ENCODE results near the gene STX18.

STX18 gene

GRCh38 chr4:4412641-4413372, 129.0 kb downstream of the STX18 start:
- no peak overlapping the region for H3K4me2 ChIP-seq (ENCODE audit: low read length)

GRCh38 chr4:4411906-4412305, 129.9 kb downstream of the STX18 start:
- Histone ChIP-seq H3K9ac (ENCODE audit: low read depth, low read length) (no peak overlapping the region), H3K36me3 (ENCODE audit: insufficient read depth, low read length) (peaks cover 5% of the 10 kb centered on the region), H3K9me3 (replicated peaks; ENCODE audit: low read length) (no peaks in the 10 kb centered on the region), H3K27me3 (ENCODE audit: control insufficient read depth, insufficient read depth, low read length) (peaks cover 23% of the 10 kb centered on the region), H3K4me3 (ENCODE audit: low read length) (no peak overlapping the region), H3K4me1 (ENCODE audit: control insufficient read depth, insufficient read depth, low read length) (no peaks in the 10 kb centered on the region), H3K4me2 (ENCODE audit: low read length) (no peak overlapping the region)

More at GRCh38 chr4:4412641-4413372, 129.0 kb downstream of the STX18 start:
- Histone ChIP-seq H3K9me3 (replicated peaks; ENCODE audit: low read length) (no peaks in the 10 kb centered on the region), H3K4me1 (ENCODE audit: control insufficient read depth, insufficient read depth, low read length) (no peaks in the 10 kb centered on the region), H3K9ac (ENCODE audit: low read depth, low read length) (no peak overlapping the region), H3K27me3 (ENCODE audit: control insufficient read depth, insufficient read depth, low read length) (peaks cover 16% of the 10 kb centered on the region), H3K4me3 (ENCODE audit: low read length) (no peak overlapping the region), H3K36me3 (ENCODE audit: insufficient read depth, low read length) (peaks cover 5% of the 10 kb centered on the region)

- H3K4me1 ChIP-seq (ENCODE audit: control insufficient read depth, insufficient read depth, low read length): no peaks in the 10 kb centered on the region
- H3K4me2 ChIP-seq (ENCODE audit: low read length): no peak overlapping the region
- H3K9me3 ChIP-seq (replicated peaks; ENCODE audit: low read length): no peaks in the 10 kb centered on the region
- H3K4me3 ChIP-seq (ENCODE audit: low read length): no peak overlapping the region
- H3K36me3 ChIP-seq (ENCODE audit: insufficient read depth, low read length): no peaks in the 10 kb centered on the region
- peaks cover 30% of the 10 kb centered on the region for H3K27me3 ChIP-seq (ENCODE audit: control insufficient read depth, insufficient read depth, low read length)
- no peak overlapping the region for H3K9ac ChIP-seq (ENCODE audit: low read depth, low read length)
Measured at GRCh38 chr4:4410271-4410670, 131.6 kb downstream of the STX18 start.

GRCh38 chr4:4409416-4410115, 132.3 kb downstream of the STX18 start:
- H3K4me1 ChIP-seq (ENCODE audit: control insufficient read depth, insufficient read depth, low read length): no peaks in the 10 kb centered on the region
- no peak overlapping the region for H3K4me3 ChIP-seq (ENCODE audit: low read length)
- H3K9me3 ChIP-seq (replicated peaks; ENCODE audit: low read length): no peaks in the 10 kb centered on the region
- no peak overlapping the region for H3K9ac ChIP-seq (ENCODE audit: low read depth, low read length)
- no peak overlapping the region for H3K4me2 ChIP-seq (ENCODE audit: low read length)
- H3K36me3 ChIP-seq (ENCODE audit: insufficient read depth, low read length): no peaks in the 10 kb centered on the region
- peaks cover 30% of the 10 kb centered on the region for H3K27me3 ChIP-seq (ENCODE audit: control insufficient read depth, insufficient read depth, low read length)

GRCh38 chr4:4408576-4409335, 133.1 kb downstream of the STX18 start:
- Histone ChIP-seq H3K4me2 (ENCODE audit: low read length) (no peak overlapping the region), H3K9me3 (replicated peaks; ENCODE audit: low read length) (no peaks in the 10 kb centered on the region), H3K36me3 (ENCODE audit: insufficient read depth, low read length) (no peaks in the 10 kb centered on the region), H3K4me3 (ENCODE audit: low read length) (no peak overlapping the region), H3K9ac (ENCODE audit: low read depth, low read length) (no peak overlapping the region), H3K4me1 (ENCODE audit: control insufficient read depth, insufficient read depth, low read length) (no peaks in the 10 kb centered on the region), H3K27me3 (ENCODE audit: control insufficient read depth, insufficient read depth, low read length) (peaks cover 30% of the 10 kb centered on the region)

GRCh38 chr4:4408132-4408523, 133.7 kb downstream of the STX18 start:
- Histone ChIP-seq H3K4me3 (ENCODE audit: low read length) (no peak overlapping the region), H3K9me3 (replicated peaks; ENCODE audit: low read length) (no peaks in the 10 kb centered on the region), H3K4me2 (ENCODE audit: low read length) (no peak overlapping the region), H3K36me3 (ENCODE audit: insufficient read depth, low read length) (no peaks in the 10 kb centered on the region), H3K4me1 (ENCODE audit: control insufficient read depth, insufficient read depth, low read length) (no peaks in the 10 kb centered on the region), H3K9ac (ENCODE audit: low read depth, low read length) (no peak overlapping the region), H3K27me3 (ENCODE audit: control insufficient read depth, insufficient read depth, low read length) (peaks cover 34% of the 10 kb centered on the region)

GRCh38 chr4:4407299-4408131, 134.3 kb downstream of the STX18 start:
- Histone ChIP-seq H3K36me3 (ENCODE audit: insufficient read depth, low read length) (no peaks in the 10 kb centered on the region), H3K9me3 (replicated peaks; ENCODE audit: low read length) (no peaks in the 10 kb centered on the region), H3K27me3 (ENCODE audit: control insufficient read depth, insufficient read depth, low read length) (peaks cover 28% of the 10 kb centered on the region), H3K4me3 (ENCODE audit: low read length) (no peak overlapping the region), H3K9ac (ENCODE audit: low read depth, low read length) (no peak overlapping the region), H3K4me1 (ENCODE audit: control insufficient read depth, insufficient read depth, low read length) (no peaks in the 10 kb centered on the region), H3K4me2 (ENCODE audit: low read length) (no peak overlapping the region)

- H3K9me3 ChIP-seq (replicated peaks; ENCODE audit: low read length): no peaks in the 10 kb centered on the region
- peaks cover 28% of the 10 kb centered on the region for H3K27me3 ChIP-seq (ENCODE audit: control insufficient read depth, insufficient read depth, low read length)
- no peak overlapping the region for H3K4me3 ChIP-seq (ENCODE audit: low read length)
- H3K36me3 ChIP-seq (ENCODE audit: insufficient read depth, low read length): no peaks in the 10 kb centered on the region
- H3K4me2 ChIP-seq (ENCODE audit: low read length): no peak overlapping the region
- no peak overlapping the region for H3K9ac ChIP-seq (ENCODE audit: low read depth, low read length)
- no peaks in the 10 kb centered on the region for H3K4me1 ChIP-seq (ENCODE audit: control insufficient read depth, insufficient read depth, low read length)
Measured at GRCh38 chr4:4406455-4407298, 135.2 kb downstream of the STX18 start.

GRCh38 chr4:4405358-4405962, 136.4 kb downstream of the STX18 start:
- Histone ChIP-seq H3K4me2 (ENCODE audit: low read length) (no peak overlapping the region), H3K36me3 (ENCODE audit: insufficient read depth, low read length) (no peaks in the 10 kb centered on the region), H3K4me3 (ENCODE audit: low read length) (no peak overlapping the region), H3K9ac (ENCODE audit: low read depth, low read length) (no peak overlapping the region), H3K9me3 (replicated peaks; ENCODE audit: low read length) (no peaks in the 10 kb centered on the region), H3K27me3 (ENCODE audit: control insufficient read depth, insufficient read depth, low read length) (peaks cover 36% of the 10 kb centered on the region), H3K4me1 (ENCODE audit: control insufficient read depth, insufficient read depth, low read length) (no peaks in the 10 kb centered on the region)

GRCh38 chr4:4402966-4403365, 138.9 kb downstream of the STX18 start:
- no peak overlapping the region for H3K4me2 ChIP-seq (ENCODE audit: low read length)
- H3K9me3 ChIP-seq (replicated peaks; ENCODE audit: low read length): no peaks in the 10 kb centered on the region
- H3K27me3 ChIP-seq (ENCODE audit: control insufficient read depth, insufficient read depth, low read length): peaks cover 32% of the 10 kb centered on the region
- H3K4me3 ChIP-seq (ENCODE audit: low read length): no peak overlapping the region
- H3K4me1 ChIP-seq (ENCODE audit: control insufficient read depth, insufficient read depth, low read length): no peaks in the 10 kb centered on the region
- no peak overlapping the region for H3K9ac ChIP-seq (ENCODE audit: low read depth, low read length)
- no peaks in the 10 kb centered on the region for H3K36me3 ChIP-seq (ENCODE audit: insufficient read depth, low read length)

All from skeletal muscle satellite cell (primary cell).